AG04450 (cell line): ENCODE data around the gene RBM44. TPM values are rescaled to one million over a fixed set of nuclear protein-coding genes. Genes with fewer than 3 reads are reported as not detected.

ENCODE experiments used
- CTCF ChIA-PET: fragments of 300-600, 350-600 bp; formaldehyde crosslinking; extraction: SDS; loops from one replicate; lab custom pipeline; 2022; ENCODE audit warnings: antibody characterized with exemption, inconsistent platforms; lab: Charles Lee
- POLR2A ChIA-PET: fragments of 350-600 bp; formaldehyde crosslinking; extraction: SDS; loops from one replicate; lab custom pipeline; 2021; ENCODE audit warnings: antibody characterized with exemption, inconsistent platforms; lab: Yijun Ruan, JAX
- DNase-seq: peaks from one replicate; pipeline ENCODE4 v3.0.0-alpha.2; 2011; ENCODE audit warnings: low read depth, low spot score
- H3K27ac ChIP-seq: one replicate; pipeline ENCODE4 v1.5.1; 2012; ENCODE audit warnings: low read depth, low read length, control low read depth
- H3K27me3 ChIP-seq: one replicate; pipeline ENCODE4 v1.6.0; 2012; ENCODE audit warnings: low read length; ENCODE audit not compliant: control insufficient read depth, insufficient read depth
- H3K4me3 ChIP-seq: 2 replicates; pipeline ENCODE4 v1.5.1; 2011; ENCODE audit warnings: mild to moderate bottlenecking, low read depth, low read length, control low read depth
- H3K9me3 ChIP-seq: 2 replicates; pipeline ENCODE4 v1.5.1; 2012; ENCODE audit warnings: low read length; ENCODE audit not compliant: control insufficient read depth, insufficient read depth
- CTCF ChIP-seq: IDR thresholded peaks from 2 replicates; pipeline ENCODE4 v1.5.1; 2011; ENCODE audit warnings: low read depth, low read length, control low read depth, inconsistent platforms
- polyA plus RNA-seq: library from polyadenylated mRNA; depleted of rRNA; stranded (reverse); fragments of >200 nt; gene quantifications from 2 replicates; pipeline ENCODE4 v1.2.3, GENCODE V29; 2011; rRNA removed
- small RNA-seq: library from RNA; depleted of rRNA; stranded (forward); fragments of <200 nt; gene quantifications from one replicate; pipeline ENCODE3, GENCODE V24; 2012; ENCODE audit warnings: low read depth; ENCODE audit not compliant: insufficient read length

RBM44 gene
- polyA plus RNA-seq, 1 experiment, result 0.16 TPM

DNA sequence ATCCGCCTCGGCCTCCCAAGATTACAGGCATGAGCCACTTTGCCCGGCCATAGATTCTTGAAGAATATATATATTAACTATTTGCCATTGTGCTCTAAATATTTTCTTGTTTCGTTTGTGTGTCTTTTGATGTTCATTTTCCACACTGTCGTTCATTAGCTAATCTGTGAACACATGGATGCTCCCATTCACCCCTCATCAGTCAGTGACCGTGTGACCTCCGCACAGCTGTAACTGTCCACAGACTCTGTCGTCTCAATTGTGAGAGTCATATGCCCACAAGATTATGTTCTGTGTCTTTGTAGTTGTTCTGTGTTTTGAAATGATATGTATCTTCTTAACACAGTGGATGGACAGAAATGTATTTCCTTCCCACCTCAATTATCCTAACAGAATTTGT is 90.4 kb downstream of the RBM44 start:
- POLR2A ChIA-PET, result interaction anchor here (0.6 kb wide), 1 partner anchor 65 kb away, joined by 14 read pairs; no protein-coding TSS in a partner anchor
- H3K27me3 ChIP-seq, result no peaks in the 10 kb centered on the region
- CTCF ChIA-PET, result no interaction called here
- H3K27ac ChIP-seq, result no peak overlapping the region
- H3K9me3 ChIP-seq, result no peaks in the 10 kb centered on the region; the same call in 1 of the 2 replicates
- no peak overlapping the region for H3K4me3 ChIP-seq
- no peak for TF ChIP-seq CTCF
- DNase-seq, result no peak

DNA sequence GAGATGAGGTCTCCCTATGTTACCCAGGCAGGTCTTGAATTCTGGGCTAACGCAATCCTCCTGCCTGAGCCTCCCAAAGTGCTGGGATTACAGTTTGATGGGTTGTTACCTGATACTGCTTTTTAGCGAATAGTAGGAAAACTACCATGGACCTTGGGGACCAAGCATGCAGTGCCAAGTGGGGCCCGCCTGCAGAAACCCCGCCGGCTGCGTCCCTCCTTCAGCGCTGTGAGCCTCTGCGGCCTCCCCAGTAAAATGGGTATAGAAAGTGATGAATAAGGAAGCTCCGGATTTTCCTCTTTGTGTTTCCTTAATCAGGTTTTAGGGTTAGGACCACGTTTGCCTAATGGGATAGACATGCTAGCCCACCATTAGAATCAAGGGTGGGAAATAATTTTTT is 91.2 kb downstream of the RBM44 start:
- Histone ChIP-seq H3K4me3 (no peak overlapping the region), H3K27me3 (no peaks in the 10 kb centered on the region), H3K9me3 (no peaks in the 10 kb centered on the region; the same call in 1 of the 2 replicates), H3K27ac (no peak overlapping the region)
- TF ChIP-seq CTCF, result no peak
- no peak for DNase-seq
- POLR2A ChIA-PET, result no interaction called here
- CTCF ChIA-PET, result interaction anchor here (0.7 kb wide), 1 partner anchor 62 kb away, joined by 3 read pairs; no protein-coding TSS in a partner anchor

Small RNA genes lying within 50 kb of the gene (small RNA-seq; reads per million reads assigned to genes)
- gene RF00157, result not detected

Other genes starting within 250 kb of the RBM44 start
- gene PRLH, start 232.2 kb upstream of the RBM44 start, polyA plus RNA-seq, result not detected in 2 replicates
- 0.10 and 0.21 TPM in 2 replicates for gene RAB17, start 208.0 kb upstream of the RBM44 start, polyA plus RNA-seq
- gene LRRFIP1, start 171.2 kb upstream of the RBM44 start, polyA plus RNA-seq, result 55.2 and 71.1 TPM in 2 replicates
- gene RAMP1, start 60.8 kb downstream of the RBM44 start, polyA plus RNA-seq, result 26.5 and 47.7 TPM in 2 replicates
- gene UBE2F, start 168.2 kb downstream of the RBM44 start, polyA plus RNA-seq, result 91.8 and 119 TPM in 2 replicates